Chondrocyte (in vitro differentiated cells): Measurements from ENCODE around the gene NDP. TPM values are rescaled to one million over a fixed set of nuclear protein-coding genes. Genes with fewer than 3 reads are reported as not detected.

Experiments used
- DNase-seq: peaks from one replicate; pipeline ENCODE4 v3.0.0; 2021; ENCODE audit warnings: mixed read lengths, low spot score
- H3K27ac Mint-ChIP-seq: one replicate; pipeline ENCODE4 v1.8.0; 2021; ENCODE audit warnings: mild to moderate bottlenecking, moderate library complexity, mixed read lengths; ENCODE audit not compliant: unreplicated experiment
- H3K27me3 Mint-ChIP-seq: 2 replicates; pipeline ENCODE4 v1.8.0; 2021; ENCODE audit warnings: low read depth, mixed read lengths
- H3K36me3 Mint-ChIP-seq: 2 replicates; pipeline ENCODE4 v1.8.0; 2021; ENCODE audit warnings: low read depth, mixed read lengths
- H3K4me1 Mint-ChIP-seq: 2 replicates; pipeline ENCODE4 v1.8.0; 2021; ENCODE audit warnings: low read depth, mild to moderate bottlenecking, mixed read lengths
- H3K4me3 Mint-ChIP-seq: one replicate; pipeline ENCODE4 v1.8.0; 2021; ENCODE audit warnings: mild to moderate bottlenecking, moderate library complexity, mixed read lengths; ENCODE audit not compliant: unreplicated experiment
- H3K9me3 Mint-ChIP-seq: 2 replicates; pipeline ENCODE4 v1.8.0; 2021; ENCODE audit warnings: low read depth, mixed read lengths
- CTCF ChIP-seq: fragments of 200-600 bp; sonication (generic); IDR thresholded peaks from 2 replicates; pipeline ENCODE4 v1.5.0; 2021; ENCODE audit warnings: antibody characterized with exemption, mild to moderate bottlenecking, moderate library complexity
- total RNA-seq: library from RNA; stranded (reverse); gene quantifications from 3 replicates; pipeline ENCODE4 v1.2.1, GENCODE V29; 2021

The NDP gene
- total RNA-seq, 1 donor from 2014 or later: 1.5 TPM

- Mint-ChIP-seq H3K36me3 (no peaks in the 10 kb centered on the region), H3K27ac (no peak overlapping the region), H3K27me3 (no peaks in the 10 kb centered on the region), H3K4me3 (no peak overlapping the region), H3K9me3 (peaks cover 22% of the 10 kb centered on the region), H3K4me1 (peaks cover 9% of the 10 kb centered on the region)
- no peak for DNase-seq
- no peak for TF ChIP-seq CTCF
Measured at GRCh38 chrX:44016906-44017305, 43.7 kb upstream of the NDP start.

GRCh38 chrX:44012484-44013096 is 39.4 kb upstream of the NDP start:
- H3K4me1 Mint-ChIP-seq: peaks cover 9% of the 10 kb centered on the region
- H3K27me3 Mint-ChIP-seq: no peaks in the 10 kb centered on the region
- no peaks in the 10 kb centered on the region for H3K36me3 Mint-ChIP-seq
- H3K4me3 Mint-ChIP-seq: no peak overlapping the region
- peaks cover 26% of the 10 kb centered on the region for H3K9me3 Mint-ChIP-seq
- H3K27ac Mint-ChIP-seq: peak overlapping the region; percentile 24
- DNase-seq: no peak
- TF ChIP-seq CTCF: peak; percentile 29

- no peak for TF ChIP-seq CTCF
- no peak overlapping the region for H3K4me3 Mint-ChIP-seq
- H3K27me3 Mint-ChIP-seq: no peaks in the 10 kb centered on the region
- H3K9me3 Mint-ChIP-seq: peaks cover 26% of the 10 kb centered on the region
- no peak overlapping the region for H3K27ac Mint-ChIP-seq
- H3K4me1 Mint-ChIP-seq: peaks cover 9% of the 10 kb centered on the region
- no peaks in the 10 kb centered on the region for H3K36me3 Mint-ChIP-seq
- DNase-seq: no peak
Measured at GRCh38 chrX:44011506-44011905, 38.3 kb upstream of the NDP start.

GRCh38 chrX:44010626-44011025 is 37.4 kb upstream of the NDP start:
- Mint-ChIP-seq H3K9me3 (peaks cover 26% of the 10 kb centered on the region), H3K36me3 (no peaks in the 10 kb centered on the region), H3K27me3 (no peaks in the 10 kb centered on the region), H3K4me3 (no peak overlapping the region), H3K27ac (no peak overlapping the region), H3K4me1 (peaks cover 9% of the 10 kb centered on the region)
- DNase-seq: no peak
- TF ChIP-seq CTCF: no peak

- Mint-ChIP-seq H3K9me3 (peaks cover 17% of the 10 kb centered on the region), H3K27me3 (no peaks in the 10 kb centered on the region), H3K36me3 (no peaks in the 10 kb centered on the region), H3K27ac (no peak overlapping the region), H3K4me1 (no peaks in the 10 kb centered on the region), H3K4me3 (no peak overlapping the region)
- no peak for TF ChIP-seq CTCF
- no peak for DNase-seq
Measured at GRCh38 chrX:44006081-44006480, 32.9 kb upstream of the NDP start.
